Measurements from ENCODE around the gene LAMA3.

- TF ChIP-seq POLR2A (IDR thresholded peaks at IDR 0.05): no peak
- TF ChIP-seq, protein P1, sequence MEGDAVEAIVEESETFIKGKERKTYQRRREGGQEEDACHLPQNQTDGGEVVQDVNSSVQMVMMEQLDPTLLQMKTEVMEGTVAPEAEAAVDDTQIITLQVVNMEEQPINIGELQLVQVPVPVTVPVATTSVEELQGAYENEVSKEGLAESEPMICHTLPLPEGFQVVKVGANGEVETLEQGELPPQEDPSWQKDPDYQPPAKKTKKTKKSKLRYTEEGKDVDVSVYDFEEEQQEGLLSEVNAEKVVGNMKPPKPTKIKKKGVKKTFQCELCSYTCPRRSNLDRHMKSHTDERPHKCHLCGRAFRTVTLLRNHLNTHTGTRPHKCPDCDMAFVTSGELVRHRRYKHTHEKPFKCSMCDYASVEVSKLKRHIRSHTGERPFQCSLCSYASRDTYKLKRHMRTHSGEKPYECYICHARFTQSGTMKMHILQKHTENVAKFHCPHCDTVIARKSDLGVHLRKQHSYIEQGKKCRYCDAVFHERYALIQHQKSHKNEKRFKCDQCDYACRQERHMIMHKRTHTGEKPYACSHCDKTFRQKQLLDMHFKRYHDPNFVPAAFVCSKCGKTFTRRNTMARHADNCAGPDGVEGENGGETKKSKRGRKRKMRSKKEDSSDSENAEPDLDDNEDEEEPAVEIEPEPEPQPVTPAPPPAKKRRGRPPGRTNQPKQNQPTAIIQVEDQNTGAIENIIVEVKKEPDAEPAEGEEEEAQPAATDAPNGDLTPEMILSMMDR (IDR thresholded peaks at IDR 0.05): no peak
Observed at GRCh38 chr18:23710068-23710527, 20.8 kb downstream of the LAMA3 start.

All from adrenal gland (tissue), 5 donors.